Measurements from ENCODE around the gene OR2T1. TPM values are rescaled to one million over a fixed set of nuclear protein-coding genes. Genes with fewer than 3 reads are reported as not detected.
"Not testable (repeated sequence)": the region's sequence is repeated elsewhere in the genome, so short reads cannot be mapped to it uniquely, and the experiment has no call there.

Gene OR2T1
- total RNA-seq, 4 donors from 2014 or later, result not detected

GRCh38 chr1:248421384-248421783 is 18.5 kb downstream of the OR2T1 start:
- H3K4me1 ChIP-seq, result no peaks in the 10 kb centered on the region
- H3K27me3 ChIP-seq, result no peaks in the 10 kb centered on the region
- DNase-seq (ENCODE audit: low spot score in 2 of 2), result no peak
- H3K36me3 ChIP-seq, result no peaks in the 10 kb centered on the region
- H3K27ac ChIP-seq, result no peak overlapping the region
- peaks cover 0 to 12% (median 0%) of the 10 kb centered on the region in 4 donors for H3K9me3 ChIP-seq
- 6 to 13% methylated on average over 1 of the region's 1 CpG for WGBS, 2 donors
- no peak overlapping the region for H3K4me3 ChIP-seq
- no peak for TF ChIP-seq EP300 (IDR thresholded peaks at IDR 0.05)
- no peak for TF ChIP-seq POLR2A (IDR thresholded peaks at IDR 0.05)
- no peak for TF ChIP-seq CTCF (IDR thresholded peaks at IDR 0.05)

DNA sequence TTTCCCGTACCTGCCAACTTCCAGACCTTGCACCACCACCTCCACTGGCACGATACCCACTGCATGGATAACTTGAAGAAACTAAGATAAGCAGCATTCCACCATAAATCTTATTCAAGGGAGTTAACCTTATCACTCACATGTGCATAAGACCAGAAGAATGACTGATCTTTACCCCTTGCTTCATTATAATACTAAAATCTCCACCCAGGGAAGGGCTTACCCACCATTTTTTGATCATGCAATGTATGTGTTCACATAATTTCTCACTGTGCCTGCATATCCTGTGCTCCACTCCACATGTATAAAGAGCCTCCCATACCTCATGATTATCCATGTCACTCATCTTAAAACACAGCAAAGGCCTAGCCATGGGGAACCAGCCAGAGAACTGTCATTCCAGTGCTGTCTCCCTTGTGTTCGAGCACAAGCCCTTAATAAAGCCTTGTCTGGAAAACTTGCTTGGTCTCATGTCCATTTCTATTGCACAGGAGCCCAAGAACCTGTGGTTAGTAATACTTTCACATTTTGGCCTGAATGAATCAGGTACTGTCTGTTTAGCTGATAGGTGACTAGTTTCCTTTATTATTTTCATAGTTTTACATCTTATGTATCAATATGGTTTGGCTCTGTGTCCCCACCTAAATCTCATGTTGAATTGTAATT is 24.8 kb downstream of the OR2T1 start:
- not testable (repeated sequence) for H3K9me3 ChIP-seq; H3K27ac ChIP-seq; H3K36me3 ChIP-seq; H3K4me1 ChIP-seq; H3K4me3 ChIP-seq; DNase-seq (ENCODE audit: low spot score in 2 of 2); H3K27me3 ChIP-seq
- WGBS, 2 donors, result 66 to 67% methylated on average over 3 of the region's 3 CpGs

DNA sequence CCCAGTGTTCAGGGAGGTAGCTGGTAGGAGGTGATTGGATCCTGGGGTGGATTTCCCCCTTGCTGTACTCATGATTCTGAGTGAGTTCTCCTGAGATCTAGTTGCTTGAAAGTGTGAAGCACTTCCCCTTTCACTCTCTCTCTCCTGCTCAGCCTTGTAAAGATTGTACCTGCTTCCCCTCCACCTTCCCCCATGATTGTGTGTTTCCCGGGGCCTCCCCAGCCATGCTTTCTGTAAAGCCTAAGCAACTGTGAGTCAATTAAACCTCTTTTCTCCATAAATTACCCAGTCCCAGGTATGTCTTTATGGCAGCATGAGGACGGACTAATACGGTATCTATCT is 25.3 kb downstream of the OR2T1 start:
- not testable (repeated sequence) for H3K9me3 ChIP-seq; H3K4me1 ChIP-seq; H3K27me3 ChIP-seq; H3K36me3 ChIP-seq; DNase-seq (ENCODE audit: low spot score in 2 of 2); H3K27ac ChIP-seq; H3K4me3 ChIP-seq
- WGBS, 2 donors, result 72 to 75% methylated on average over 3 of the region's 3 CpGs

DNA sequence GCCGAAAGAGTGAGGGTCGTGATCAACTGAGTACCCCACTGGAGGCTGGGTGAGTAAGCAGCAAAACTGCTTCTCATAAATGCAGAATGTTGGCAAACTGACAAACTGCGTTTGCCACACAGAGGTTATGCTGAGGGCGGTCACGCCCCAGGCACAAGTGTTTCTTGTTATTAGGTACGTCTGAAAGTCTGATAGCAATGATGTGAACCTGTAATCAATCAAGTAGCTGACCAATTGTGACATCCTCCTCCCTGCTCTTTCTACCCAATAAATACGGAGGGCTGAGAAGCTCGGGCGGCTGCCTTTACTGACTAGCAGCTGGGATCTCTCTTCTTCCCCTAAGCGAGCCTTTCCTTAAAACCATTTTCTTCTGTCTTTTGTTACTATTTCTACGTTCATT is 28.8 kb downstream of the OR2T1 start:
- H3K27ac ChIP-seq; H3K4me1 ChIP-seq; H3K36me3 ChIP-seq; H3K27me3 ChIP-seq; H3K9me3 ChIP-seq; DNase-seq (ENCODE audit: low spot score in 2 of 2); H3K4me3 ChIP-seq: not testable (repeated sequence)
- 67 to 71% methylated on average over 11 of the region's 11 CpGs for WGBS, 2 donors

- H3K4me3 ChIP-seq; H3K27me3 ChIP-seq; DNase-seq (ENCODE audit: low spot score in 2 of 2); H3K9me3 ChIP-seq; H3K27ac ChIP-seq; H3K4me1 ChIP-seq; H3K36me3 ChIP-seq: not testable (repeated sequence)
- WGBS, 2 donors, result 71 to 72% methylated on average over 4 of the region's 4 CpGs
Observed at GRCh38 chr1:248432201-248432600, 29.4 kb downstream of the OR2T1 start.

DNA sequence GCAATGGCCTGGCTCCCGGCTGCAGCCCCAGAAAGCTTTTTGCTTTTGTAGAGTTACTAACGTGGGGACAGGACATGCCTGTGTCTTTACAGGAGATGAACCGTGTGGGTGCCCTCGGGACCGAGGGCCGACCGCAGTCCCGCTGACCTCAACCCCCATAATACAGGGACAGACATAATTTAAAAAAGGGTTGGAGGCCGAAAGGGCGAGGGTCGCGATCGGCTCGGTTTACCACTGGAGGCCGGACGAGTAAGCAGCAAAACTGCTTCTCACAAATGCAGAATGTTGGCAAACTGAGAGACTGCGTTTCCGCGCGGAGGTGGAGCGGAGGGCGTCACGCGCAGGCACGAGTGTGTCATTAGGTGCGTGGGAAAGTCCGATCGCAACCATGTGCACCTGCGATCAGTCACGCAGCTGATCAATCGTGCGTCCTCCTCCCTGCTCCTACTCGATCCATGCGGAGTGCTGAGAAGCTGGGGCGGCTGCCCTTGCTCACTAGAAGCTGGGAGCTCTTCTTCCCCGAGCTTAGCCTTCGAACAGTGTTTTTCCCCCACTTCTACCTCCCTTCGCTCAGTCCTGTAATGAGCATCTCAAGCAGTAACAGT is 31.1 kb downstream of the OR2T1 start:
- 92% methylated on average over 28 to 37 of the region's 38 CpGs for WGBS, 2 donors
- not testable (repeated sequence) for H3K4me3 ChIP-seq; H3K4me1 ChIP-seq; H3K9me3 ChIP-seq; H3K36me3 ChIP-seq; DNase-seq (ENCODE audit: low spot score in 2 of 2); H3K27ac ChIP-seq; H3K27me3 ChIP-seq

- not testable (repeated sequence) for H3K4me3 ChIP-seq; DNase-seq (ENCODE audit: low spot score in 2 of 2); H3K9me3 ChIP-seq; H3K4me1 ChIP-seq; H3K27ac ChIP-seq; H3K36me3 ChIP-seq; H3K27me3 ChIP-seq
- 67 to 84% methylated on average over 6 of the region's 6 CpGs for WGBS, 2 donors
Observed at GRCh38 chr1:248434913-248435312, 32.1 kb downstream of the OR2T1 start.

GRCh38 chr1:248436303-248436702 is 33.5 kb downstream of the OR2T1 start:
- not testable (repeated sequence) for H3K9me3 ChIP-seq; DNase-seq (ENCODE audit: low spot score in 2 of 2); H3K4me1 ChIP-seq; H3K4me3 ChIP-seq; H3K27ac ChIP-seq; H3K36me3 ChIP-seq; H3K27me3 ChIP-seq
- WGBS, 2 donors, result 77 to 80% methylated on average over 3 of the region's 3 CpGs

DNA sequence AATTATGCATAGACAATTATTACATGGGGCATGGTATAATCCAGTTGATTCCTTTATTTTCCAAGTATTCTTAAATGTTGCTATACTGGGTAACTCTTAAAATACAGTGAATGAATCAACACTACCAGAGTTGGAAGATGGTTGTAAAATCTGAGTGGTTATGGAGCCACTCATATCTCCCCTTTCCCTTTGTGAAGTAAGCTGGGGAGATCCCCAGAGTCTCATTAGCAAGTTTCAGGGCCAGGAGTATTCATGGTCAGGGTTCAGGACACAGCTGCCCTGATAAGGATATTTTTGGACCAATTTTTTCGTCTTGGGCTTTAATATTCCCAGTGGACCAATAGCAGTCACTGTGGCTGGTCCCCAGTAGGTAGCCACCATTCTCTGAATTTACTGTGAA is 35.8 kb downstream of the OR2T1 start:
- DNase-seq (ENCODE audit: low spot score in 2 of 2); H3K27ac ChIP-seq; H3K36me3 ChIP-seq; H3K9me3 ChIP-seq; H3K27me3 ChIP-seq; H3K4me3 ChIP-seq; H3K4me1 ChIP-seq: not testable (repeated sequence)
- 36 to 50% methylated on average over 1 of the region's 1 CpG for WGBS, 2 donors

DNA sequence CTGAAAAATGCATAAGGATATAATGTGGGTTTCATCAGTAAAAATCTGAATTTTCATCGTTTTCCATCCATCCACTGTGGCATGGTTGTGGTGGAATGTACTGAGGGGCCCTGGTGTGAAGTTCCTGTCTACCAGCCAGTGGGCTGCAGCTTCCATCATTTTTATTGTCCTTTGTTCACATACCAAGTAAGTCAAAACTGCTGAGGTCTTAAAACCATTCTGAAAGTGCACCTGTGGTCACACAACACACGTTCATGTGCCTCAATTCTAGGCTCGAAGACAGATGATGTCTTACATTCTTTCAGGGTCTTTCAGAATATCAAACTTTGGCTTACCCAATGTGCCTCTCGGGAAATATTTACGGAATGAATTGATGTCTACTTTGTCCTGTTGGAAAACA is 36.4 kb downstream of the OR2T1 start:
- H3K27me3 ChIP-seq; H3K4me3 ChIP-seq; H3K9me3 ChIP-seq; H3K4me1 ChIP-seq; H3K36me3 ChIP-seq; H3K27ac ChIP-seq; DNase-seq (ENCODE audit: low spot score in 2 of 2): not testable (repeated sequence)
- WGBS, 2 donors, result 69 to 70% methylated on average over 5 of the region's 5 CpGs

- not testable (repeated sequence) for H3K9me3 ChIP-seq; H3K4me3 ChIP-seq; H3K4me1 ChIP-seq; DNase-seq (ENCODE audit: low spot score in 2 of 2); H3K36me3 ChIP-seq; H3K27me3 ChIP-seq; H3K27ac ChIP-seq
- WGBS, 2 donors, result 65 to 80% methylated on average over 1 of the region's 2 CpGs
Observed at GRCh38 chr1:248442500-248443277, 39.8 kb downstream of the OR2T1 start.

DNA sequence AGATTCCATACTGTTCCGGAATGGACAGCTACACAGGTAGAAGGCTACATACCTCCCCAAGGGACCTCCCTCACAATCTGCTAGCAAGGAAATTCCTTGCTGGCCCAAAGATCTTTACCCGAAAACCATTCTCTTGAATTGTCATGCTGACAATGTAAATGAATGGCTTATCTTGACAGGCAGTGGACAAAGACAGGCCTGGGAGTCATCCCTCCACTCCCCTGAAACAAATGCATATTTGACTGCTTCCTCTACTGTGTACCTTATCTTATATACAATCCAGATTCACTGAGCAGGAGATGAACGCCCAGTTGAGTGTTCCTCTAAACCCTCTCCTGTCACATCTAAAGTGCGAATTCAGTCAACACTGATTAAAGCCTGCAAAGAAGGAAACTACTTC is 41.8 kb downstream of the OR2T1 start:
- H3K4me3 ChIP-seq; H3K27me3 ChIP-seq; H3K27ac ChIP-seq; H3K9me3 ChIP-seq; DNase-seq (ENCODE audit: low spot score in 2 of 2); H3K36me3 ChIP-seq; H3K4me1 ChIP-seq: not testable (repeated sequence)
- 86 to 93% methylated on average over 4 of the region's 4 CpGs for WGBS, 2 donors

Measured in tibial nerve (tissue), 4 donors.